Fibroblast of the aortic adventitia (primary cell): ENCODE measurements around the gene SLITRK3. TPM values are rescaled to one million over a fixed set of nuclear protein-coding genes. Genes with fewer than 3 reads are reported as not detected.

Experiments used
- DNase-seq: peaks from one replicate; pipeline ENCODE4 v3.0.0-alpha.2; 2010; ENCODE audit warnings: low read depth
- H3K4me3 ChIP-seq: 2 replicates; pipeline ENCODE4 v1.5.1; 2011; ENCODE audit warnings: low read depth, mild to moderate bottlenecking, control low read depth, low read length, moderate library complexity
- CTCF ChIP-seq: IDR thresholded peaks from 2 replicates; pipeline ENCODE4 v1.5.1; 2011; ENCODE audit warnings: mild to moderate bottlenecking, low read length, control low read depth, inconsistent platforms; ENCODE audit not compliant: insufficient read depth
- total RNA-seq: library from RNA; depleted of rRNA; stranded (reverse); fragments of >200 nt; gene quantifications from 2 replicates; pipeline ENCODE4 v1.2.3, GENCODE V29; 2012; ENCODE audit warnings: low replicate concordance

The SLITRK3 gene
- total RNA-seq, 1 donor = not detected

DNA sequence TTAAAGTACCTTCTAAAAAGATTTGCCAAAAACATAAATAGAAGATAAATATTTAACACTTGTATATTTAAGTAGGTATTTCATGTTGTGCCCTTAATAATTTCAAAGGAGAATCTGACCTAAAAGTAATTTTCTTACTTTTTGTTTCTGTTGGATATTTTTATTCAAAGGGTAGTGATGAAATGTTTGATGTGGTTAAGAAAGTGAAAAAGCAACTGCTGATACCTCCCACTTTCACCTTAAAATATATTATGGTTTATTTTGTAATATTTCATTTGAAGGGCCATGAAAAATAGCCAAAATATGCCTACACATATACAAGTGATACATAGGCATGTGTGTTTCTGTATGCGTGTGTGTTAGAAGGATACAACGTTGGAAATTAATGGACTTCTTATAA, 5.8 kb upstream of the SLITRK3 start:
- H3K4me3 ChIP-seq = no peak overlapping the region

GRCh38 chr3:165197481-165197800, 1.3 kb upstream of the SLITRK3 start:
- no peak overlapping the region for H3K4me3 ChIP-seq
- no peak for TF ChIP-seq CTCF
- no peak for DNase-seq

More for the DNA sequence above, 5.8 kb upstream of the SLITRK3 start:
- TF ChIP-seq CTCF = no peak
- DNase-seq = no peak

DNA sequence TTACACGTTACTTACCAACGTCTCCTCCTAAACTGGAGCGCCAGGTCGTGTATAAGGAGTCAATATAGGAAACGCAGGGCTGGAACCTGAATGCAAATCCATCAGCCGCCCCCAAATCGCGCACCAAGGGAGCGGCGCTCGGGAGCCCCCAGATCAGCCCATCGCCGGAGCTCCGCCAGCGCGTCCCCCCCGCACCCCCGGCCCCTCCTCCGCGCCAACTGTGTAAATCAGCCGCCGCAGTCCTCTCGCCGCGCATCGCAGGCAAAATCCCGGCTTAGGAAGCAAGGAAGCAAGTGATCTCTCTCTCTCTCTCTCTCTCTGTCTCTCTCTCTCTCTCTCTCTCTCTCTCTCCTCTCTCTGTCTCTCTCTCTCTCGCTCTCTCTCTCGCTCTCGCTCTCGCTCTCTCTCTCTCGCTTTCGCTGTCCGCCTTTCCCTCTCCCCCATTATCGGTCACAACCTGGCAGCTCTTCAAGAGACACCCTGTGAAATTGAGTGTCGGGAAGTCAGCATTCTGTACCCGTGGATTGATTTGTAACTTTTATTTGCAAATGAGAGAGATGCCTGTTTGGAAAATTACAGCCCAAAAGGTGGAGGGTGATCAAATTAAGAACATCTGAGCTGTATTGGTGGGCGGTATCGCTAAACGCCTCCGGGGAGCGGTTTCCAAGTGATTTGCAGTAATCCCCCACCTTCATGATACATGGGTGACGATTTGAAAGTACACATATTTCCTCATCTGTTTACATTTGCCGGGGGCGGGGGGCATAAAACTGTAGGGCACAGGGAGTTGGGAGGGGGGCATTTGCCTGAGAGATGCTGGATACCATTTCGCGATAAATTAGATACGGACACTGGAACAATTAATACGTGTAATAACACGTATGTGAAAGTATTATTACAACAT, 645 bp upstream of the SLITRK3 start:
- DNase-seq = peak; percentile 3
- peak overlapping the region; percentile 48 for H3K4me3 ChIP-seq
- no peak for TF ChIP-seq CTCF

GRCh38 chr3:165195241-165195639, 944 bp downstream of the SLITRK3 start:
- TF ChIP-seq CTCF = no peak
- H3K4me3 ChIP-seq = no peak overlapping the region
- DNase-seq = no peak

DNA sequence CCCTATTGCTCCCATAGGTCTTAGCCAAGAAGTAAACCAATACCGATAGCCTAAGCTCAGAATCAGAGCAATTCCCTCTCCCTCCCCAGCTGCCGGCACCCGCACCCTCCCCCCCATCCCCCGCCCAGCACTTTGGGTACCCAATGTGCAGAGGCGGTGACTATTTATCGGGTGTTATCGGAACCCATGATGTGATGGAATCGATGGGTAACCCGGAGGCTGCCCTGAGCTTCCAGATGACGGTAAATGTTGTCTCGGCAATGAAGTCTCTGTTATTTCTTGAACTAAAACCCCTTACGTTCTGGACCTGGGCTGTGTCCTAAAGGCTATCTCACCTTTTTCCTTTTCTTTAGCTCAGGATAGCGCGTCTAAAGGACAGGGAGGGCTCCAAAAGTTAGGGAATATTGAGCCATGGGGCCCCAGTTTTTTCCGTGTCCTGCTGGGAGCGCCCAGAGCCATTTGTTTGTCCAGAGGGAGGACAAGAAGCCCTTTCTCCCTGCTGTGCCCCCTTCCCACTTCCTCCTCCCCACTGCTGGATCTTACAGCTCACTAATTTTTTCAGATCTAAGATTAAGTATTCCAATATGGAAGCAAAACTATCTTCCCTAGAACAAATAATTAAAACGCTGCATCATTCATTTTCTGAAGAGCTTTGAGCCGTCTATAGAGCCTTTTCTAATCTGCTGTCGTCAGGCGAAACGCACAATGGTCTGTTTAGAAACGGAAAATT, 1.5 kb downstream of the SLITRK3 start:
- TF ChIP-seq CTCF = no peak
- no peak for DNase-seq
- H3K4me3 ChIP-seq = no peak overlapping the region

DNA sequence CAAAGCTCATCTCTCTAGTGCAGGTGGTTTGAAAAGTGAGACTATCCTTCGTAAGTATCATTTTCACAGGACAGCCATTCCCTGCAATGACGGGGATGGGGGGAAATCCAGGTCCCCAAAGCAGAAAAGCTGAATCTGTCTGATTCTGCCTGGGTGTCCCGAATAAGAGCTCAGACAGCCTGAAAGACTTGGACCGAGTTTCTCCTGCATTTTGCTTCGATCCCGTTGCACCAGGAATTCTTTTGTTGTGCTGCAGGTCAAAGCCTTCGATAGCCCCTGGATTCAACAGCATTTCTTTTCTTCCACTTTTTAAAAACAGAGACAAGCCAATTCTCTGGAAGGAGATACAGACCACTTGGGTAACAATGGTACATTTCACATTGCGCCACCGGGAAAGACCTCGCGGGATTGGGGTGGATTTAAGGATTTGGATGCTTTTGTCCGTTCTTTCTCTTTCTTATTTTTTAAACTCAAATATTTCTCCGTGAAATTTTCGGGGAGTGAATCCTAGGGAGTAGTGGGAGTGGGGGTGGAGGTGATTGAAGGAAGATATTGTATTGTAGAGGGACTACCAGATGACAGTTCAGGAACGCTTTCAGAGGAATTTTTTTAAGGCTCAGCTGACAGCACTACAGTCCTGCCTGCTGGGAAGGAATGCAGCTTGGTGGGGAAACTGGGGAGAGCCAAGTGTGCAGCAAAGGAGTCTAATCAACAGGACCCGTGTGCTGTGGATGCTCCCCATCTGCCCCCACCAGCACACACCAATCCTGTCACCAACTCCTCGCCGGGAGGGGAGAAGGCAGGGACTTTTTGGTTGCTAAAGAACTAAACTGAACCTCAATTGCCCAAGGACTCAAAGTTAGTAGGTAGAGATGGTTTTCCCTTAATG, 2.6 kb downstream of the SLITRK3 start:
- DNase-seq = no peak
- no peak overlapping the region for H3K4me3 ChIP-seq
- no peak for TF ChIP-seq CTCF
